IMR-90 (cell line): Measurements from ENCODE around the gene PCCA. TPM values are rescaled to one million over a fixed set of nuclear protein-coding genes. Genes with fewer than 3 reads are reported as not detected.
A peak's percentile ranks its signal among the peaks of the same experiment; 100 is the strongest.

Source experiments
- ATAC-seq: fragments of 200-7000 bp; cut with Tn5 transposase; 2 replicates; pipeline ENCODE4 v1.9.1; 2020; ENCODE audit warnings: low read depth, mild to moderate bottlenecking, moderate library complexity
- BruUV-seq: library from RNA; stranded (reverse); fragments of 400-500 nt; replicated peaks from 2 replicates; lab custom pipeline; 2021; lab: Mats Ljungman, UMichigan
- CTCF ChIA-PET: fragments of 300-600 bp; formaldehyde crosslinking; extraction: SDS; loops from one replicate; lab custom pipeline; 2021; ENCODE audit warnings: antibody characterized with exemption; lab: Yijun Ruan, JAX
- POLR2A ChIA-PET: fragments of 300-600 bp; sonication (Branson Sonifier 250); formaldehyde crosslinking; loops from one replicate; lab custom pipeline; 2022; ENCODE audit warnings: antibody characterized with exemption; ENCODE audit not compliant: unreplicated experiment; lab: Charles Lee
- DNase-seq: peaks from one replicate; pipeline ENCODE4 v3.0.0; 2013
- H2AFZ ChIP-seq: replicated peaks from 2 replicates; pipeline ENCODE3; 2013; ENCODE audit warnings: low read length, mild to moderate bottlenecking; ENCODE audit not compliant: poor library complexity
- H2AK5ac ChIP-seq: 2 replicates; pipeline ENCODE4 v1.6.1; 2013; ENCODE audit warnings: low read depth, low read length, inconsistent platforms
- H2AK9ac ChIP-seq: replicated peaks from 2 replicates; pipeline ENCODE3; 2013; ENCODE audit warnings: mild to moderate bottlenecking, low read depth, low read length, moderate library complexity; ENCODE audit not compliant: poor library complexity
- H2BK120ac ChIP-seq: 2 replicates; pipeline ENCODE4 v1.6.1; 2013; ENCODE audit warnings: low read depth, low read length, inconsistent platforms
- H2BK15ac ChIP-seq: 3 replicates; pipeline ENCODE4 v1.6.1; 2013; ENCODE audit warnings: low read depth, low read length, inconsistent platforms
- H2BK20ac ChIP-seq: 2 replicates; pipeline ENCODE4 v1.6.1; 2013; ENCODE audit warnings: low read depth, mild to moderate bottlenecking, inconsistent platforms, low read length, moderate library complexity
- H2BK5ac ChIP-seq: 2 replicates; pipeline ENCODE4 v1.6.1; 2013; ENCODE audit warnings: mild to moderate bottlenecking, low read depth, low read length, inconsistent platforms; ENCODE audit not compliant: poor library complexity, severe bottlenecking
- H3K14ac ChIP-seq: replicated peaks from 2 replicates; pipeline ENCODE4 v1.6.1; 2013; ENCODE audit warnings: low read depth, low read length, inconsistent platforms
- H3K18ac ChIP-seq: 2 replicates; pipeline ENCODE4 v1.6.1; 2013; ENCODE audit warnings: low read depth, low read length, control low read depth
- H3K23ac ChIP-seq: 2 replicates; pipeline ENCODE4 v1.6.1; 2013; ENCODE audit warnings: low read depth, low read length, inconsistent platforms
- H3K27ac ChIP-seq: 2 replicates; pipeline ENCODE4 v1.5.1; 2013; ENCODE audit warnings: mild to moderate bottlenecking, control low read depth, low read length; ENCODE audit not compliant: insufficient read depth
- H3K27me3 ChIP-seq: 2 replicates; pipeline ENCODE4 v1.6.1; 2013; ENCODE audit warnings: low read length; ENCODE audit not compliant: control insufficient read depth, insufficient read depth
- H3K36me3 ChIP-seq: 2 replicates; pipeline ENCODE4 v1.6.1; 2013; ENCODE audit warnings: low read length, mixed read lengths; ENCODE audit not compliant: control insufficient read depth, insufficient read depth
- H3K4ac ChIP-seq: 2 replicates; pipeline ENCODE4 v1.6.1; 2013; ENCODE audit warnings: low read depth, low read length, inconsistent platforms
- H3K4me1 ChIP-seq: 2 replicates; pipeline ENCODE4 v1.6.1; 2013; ENCODE audit warnings: low read length, mixed read lengths; ENCODE audit not compliant: control insufficient read depth, insufficient read depth
- H3K4me2 ChIP-seq: 2 replicates; pipeline ENCODE4 v1.6.1; 2013; ENCODE audit warnings: low read depth, mild to moderate bottlenecking, control low read depth, low read length, moderate library complexity
- H3K4me3 ChIP-seq: 2 replicates; pipeline ENCODE4 v1.5.1; 2013; ENCODE audit warnings: low read depth, mild to moderate bottlenecking, control low read depth, low read length, moderate library complexity; ENCODE audit not compliant: insufficient read depth
- H3K56ac ChIP-seq: 2 replicates; pipeline ENCODE4 v1.6.1; 2013; ENCODE audit warnings: low read length, inconsistent platforms; ENCODE audit not compliant: insufficient read depth; ENCODE audit errors: extremely low read depth
- H3K79me1 ChIP-seq, 2 experiments: 2 replicates each; pipeline ENCODE4 v1.6.1; 2013; ENCODE audit warnings: low read length in 2 of 2, inconsistent platforms in 1 of 2, low read depth in 1 of 2
- H3K9ac ChIP-seq: 2 replicates; pipeline ENCODE4 v1.6.1; 2013; ENCODE audit warnings: low read depth, low read length, control low read depth
- H3K9me1 ChIP-seq: 2 replicates; pipeline ENCODE4 v1.6.1; 2013; ENCODE audit warnings: low read length, inconsistent platforms; ENCODE audit not compliant: insufficient read depth
- H3K9me3 ChIP-seq: 2 replicates; pipeline ENCODE4 v1.6.1; 2013; ENCODE audit warnings: low read length; ENCODE audit not compliant: control insufficient read depth, insufficient read depth
- H4K20me1 ChIP-seq: 2 replicates; pipeline ENCODE4 v1.6.1; 2013; ENCODE audit warnings: low read length, inconsistent platforms; ENCODE audit not compliant: insufficient read depth
- H4K5ac ChIP-seq: 2 replicates; pipeline ENCODE4 v1.6.1; 2013; ENCODE audit warnings: mild to moderate bottlenecking, low read depth, low read length, control low read depth
- H4K8ac ChIP-seq, 2 experiments: 2 replicates each; pipeline ENCODE4 v1.6.1; 2013; ENCODE audit warnings: low read depth in 2 of 2, low read length in 2 of 2, control low read depth in 1 of 2, inconsistent platforms in 1 of 2
- H4K91ac ChIP-seq: 2 replicates; pipeline ENCODE4 v1.6.1; 2013; ENCODE audit warnings: low read depth, low read length, inconsistent platforms; ENCODE audit not compliant: insufficient read depth
- CEBPB ChIP-seq: IDR thresholded peaks from 2 replicates; pipeline ENCODE4 v1.6.1; 2012; ENCODE audit warnings: low read depth, low read length, improper control_type of control experiment
- CHD1 ChIP-seq: IDR thresholded peaks from 2 replicates; pipeline ENCODE4 v1.6.1; 2012; ENCODE audit warnings: low read depth, low read length, improper control_type of control experiment
- CTCF ChIP-seq: conservative IDR thresholded peaks from 2 replicates; pipeline ENCODE4 v1.5.1; 2012; ENCODE audit warnings: mild to moderate bottlenecking, low read depth, low read length, improper control_type of control experiment
- FOS ChIP-seq: fragments of 150-350 bp; IDR thresholded peaks from 2 replicates; pipeline ENCODE4 v1.6.1; 2016; ENCODE audit warnings: low read depth, low read length
- MAFK ChIP-seq: IDR thresholded peaks from 2 replicates; pipeline ENCODE4 v1.6.1; 2012; ENCODE audit warnings: low read depth, low read length, improper control_type of control experiment
- MAZ ChIP-seq: IDR thresholded peaks from 2 replicates; pipeline ENCODE4 v1.6.1; 2012; ENCODE audit warnings: low read depth, mild to moderate bottlenecking, low read length, improper control_type of control experiment, moderate library complexity, borderline replicate concordance
- MXI1 ChIP-seq: IDR thresholded peaks from 2 replicates; pipeline ENCODE4 v1.6.1; 2012; ENCODE audit warnings: low read depth, mild to moderate bottlenecking, low read length, moderate library complexity, borderline replicate concordance
- NFE2L2 ChIP-seq: fragments of 150-350 bp; IDR thresholded peaks from 2 replicates; pipeline ENCODE4 v1.6.1; 2016; ENCODE audit warnings: low read depth, mild to moderate bottlenecking, low read length
- POLR2A ChIP-seq: IDR thresholded peaks from 2 replicates; pipeline ENCODE4 v1.6.1; 2012; ENCODE audit warnings: mild to moderate bottlenecking, low read depth, low read length
- RCOR1 ChIP-seq: IDR thresholded peaks from 2 replicates; pipeline ENCODE4 v1.6.1; 2012; ENCODE audit warnings: mild to moderate bottlenecking, low read length, improper control_type of control experiment; ENCODE audit not compliant: insufficient replicate concordance
- RFX5 ChIP-seq: IDR thresholded peaks from 2 replicates; pipeline ENCODE4 v1.8.0; 2012; ENCODE audit warnings: low read depth, mild to moderate bottlenecking, low read length, moderate library complexity
- SMC3 ChIP-seq: fragments of 150-350 bp; IDR thresholded peaks from 2 replicates; pipeline ENCODE4 v1.6.1; 2016; ENCODE audit warnings: low read depth, mild to moderate bottlenecking, antibody characterized with exemption, low read length, moderate library complexity
- USF2 ChIP-seq: fragments of 150-350 bp; IDR thresholded peaks from 2 replicates; pipeline ENCODE4 v1.6.1; 2017; ENCODE audit warnings: mild to moderate bottlenecking, antibody characterized with exemption, low read length, low read depth
- WGBS, 2 experiments: methylation state at CpG; one replicate each; pipeline versions ENCODE4 v1.1.5 to v1.1.7; 2013; ENCODE audit warnings: missing lambda C conversion rate in 2 of 2; ENCODE audit not compliant: insufficient read length in 1 of 2; ENCODE audit errors: extremely low coverage in 2 of 2; 5-methylcytosine and 5-hydroxymethylcytosine counted together
- dilution Hi-C: fragments of 300-500 bp; cut with HindIII; formaldehyde crosslinking; loops from one replicate; pipeline ENCODE4 v1.14.3; 2018; ENCODE audit warnings: low sequenced_read_pairs; ENCODE audit not compliant: unreplicated experiment
- in situ Hi-C: fragments of 300-500 bp; cut with MboI; formaldehyde crosslinking; loops from 3 replicates; pipeline ENCODE4 v1.14.3; 2019; ENCODE audit warnings: low sequenced_read_pairs, inconsistent platforms, mixed read lengths
- intact Hi-C: fragments of 100-400 bp; cut with micrococcal nuclease; formaldehyde crosslinking; loops from 2 replicates; pipeline ENCODE4 v1.10.0; 2022
- polyA plus RNA-seq, 3 experiments: library from polyadenylated mRNA; depleted of rRNA; stranded (reverse); fragments of >200 nt; gene quantifications; 2 replicates each; pipeline ENCODE4 v1.2.3, GENCODE V29; 2012; ENCODE audit warnings: low replicate concordance in 1 of 3
- total RNA-seq: library from RNA; depleted of rRNA; stranded (reverse); fragments of >200 nt; gene quantifications from 2 replicates; pipeline ENCODE4 v1.2.3, GENCODE V29; 2012
- TF ChIP-seq, protein P1 (sequence below): fragments of 150-350 bp; IDR thresholded peaks from 2 replicates; pipeline ENCODE4 v1.6.1; 2016; ENCODE audit warnings: low read depth, mild to moderate bottlenecking, low read length, moderate library complexity, borderline replicate concordance

PCCA gene
- total and polyA plus RNA-seq, 2 of the 4 experiments (the other 2 are of a cell fraction), result 7.6 to 24.0 TPM

GRCh38 chr13:100561599-100562204 lies 472.8 kb downstream of the PCCA start:
- Histone ChIP-seq H3K56ac (no peak overlapping the region), H3K4me3 (no peak overlapping the region), H3K9me3 (no peaks in the 10 kb centered on the region), H3K4me2 (no peak overlapping the region), H2AK5ac (no peak overlapping the region), H2BK15ac (no peak overlapping the region), H3K79me1 (no peaks in the 10 kb centered on the region), H3K27me3 (no peaks in the 10 kb centered on the region; the same call in 1 of the 2 replicates), H3K4ac (no peak overlapping the region), H3K9ac (no peak overlapping the region), H4K5ac (no peak overlapping the region), H3K4me1 (peaks cover 4% of the 10 kb centered on the region; the same call in 1 of the 2 replicates), H4K91ac (no peak overlapping the region), H4K8ac (no peak overlapping the region), H3K36me3 (no peaks in the 10 kb centered on the region), H4K20me1 (no peaks in the 10 kb centered on the region), H3K23ac (no peak overlapping the region), H2AFZ (no peak overlapping the region), H2BK5ac (no peak overlapping the region), H2BK120ac (no peak overlapping the region), H3K9me1 (no peaks in the 10 kb centered on the region), H2BK20ac (no peak overlapping the region), H3K14ac (no peak overlapping the region), H3K18ac (no peak overlapping the region), H3K27ac (no peak overlapping the region), H2AK9ac (no peak overlapping the region)
- in situ Hi-C loops, result no loop called here
- ATAC-seq, result peak; percentile 45
- WGBS, 2 experiments, result 96% methylated on average over 3 of the region's 7 CpGs; no CpG with 5 or more reads in 1 of the 2 experiments
- no TSS peak for BruUV-seq
- POLR2A ChIA-PET, result no interaction called here
- TF ChIP-seq MXI1 (no peak), USF2 (no peak), FOS (no peak), CTCF (no peak), SMC3 (no peak), NFE2L2 (no peak), RFX5 (no peak), POLR2A (no peak), CHD1 (no peak), RCOR1 (no peak), CEBPB (no peak), MAFK (no peak), MAZ (no peak)
- TF ChIP-seq, protein P1, sequence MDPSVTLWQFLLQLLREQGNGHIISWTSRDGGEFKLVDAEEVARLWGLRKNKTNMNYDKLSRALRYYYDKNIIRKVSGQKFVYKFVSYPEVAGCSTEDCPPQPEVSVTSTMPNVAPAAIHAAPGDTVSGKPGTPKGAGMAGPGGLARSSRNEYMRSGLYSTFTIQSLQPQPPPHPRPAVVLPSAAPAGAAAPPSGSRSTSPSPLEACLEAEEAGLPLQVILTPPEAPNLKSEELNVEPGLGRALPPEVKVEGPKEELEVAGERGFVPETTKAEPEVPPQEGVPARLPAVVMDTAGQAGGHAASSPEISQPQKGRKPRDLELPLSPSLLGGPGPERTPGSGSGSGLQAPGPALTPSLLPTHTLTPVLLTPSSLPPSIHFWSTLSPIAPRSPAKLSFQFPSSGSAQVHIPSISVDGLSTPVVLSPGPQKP, result no peak
- CTCF ChIA-PET, result interaction anchor here (1.3 kb wide), 1 partner anchor 13 kb away, joined by 3 read pairs; no protein-coding TSS in a partner anchor
- dilution Hi-C loops, result no loop called here
- intact Hi-C loops, result no loop called here
- no peak for DNase-seq
